ELR (cell line): Measurements from ENCODE around the gene NLGN2.

ENCODE experiments used
- DNase-seq: peaks from one replicate; pipeline ENCODE4 v3.0.0-alpha.2; 2015; ENCODE audit warnings: low read depth

The NLGN2 gene

DNA sequence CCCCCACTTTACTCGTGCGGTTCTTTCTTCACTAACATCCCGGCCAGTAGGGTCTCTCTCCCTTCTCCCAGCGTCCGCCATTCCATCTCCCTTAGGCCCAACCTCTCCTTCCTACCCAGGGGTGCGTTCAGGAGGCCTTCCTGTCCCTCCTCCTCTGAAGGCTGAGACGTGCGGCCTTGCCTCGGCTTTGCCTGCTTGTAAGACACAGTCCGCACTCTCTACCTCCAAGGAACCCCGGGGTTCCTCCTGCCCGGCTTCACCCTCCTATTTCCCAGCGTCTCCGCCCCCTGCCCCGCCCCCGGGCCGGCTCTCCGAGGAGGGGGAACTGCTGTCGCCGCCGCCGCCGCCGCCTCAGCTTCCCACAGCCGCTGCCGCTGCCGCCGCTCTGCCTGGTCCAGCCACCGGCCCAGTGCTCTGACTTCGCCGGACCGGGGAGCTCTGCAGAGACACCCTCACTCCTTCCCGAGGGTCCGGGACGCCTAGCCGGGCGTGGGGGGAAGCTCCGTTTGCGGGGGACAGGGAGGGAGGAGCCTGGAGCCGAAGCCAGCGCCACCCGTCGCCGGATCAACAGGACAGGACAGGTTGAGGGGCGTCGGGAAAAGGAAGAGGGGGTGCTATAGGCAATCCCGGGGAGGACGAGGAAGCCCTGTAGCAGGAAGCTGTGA lies 30.4 kb downstream of the NLGN2 start:
- DNase-seq, result no peak

DNA sequence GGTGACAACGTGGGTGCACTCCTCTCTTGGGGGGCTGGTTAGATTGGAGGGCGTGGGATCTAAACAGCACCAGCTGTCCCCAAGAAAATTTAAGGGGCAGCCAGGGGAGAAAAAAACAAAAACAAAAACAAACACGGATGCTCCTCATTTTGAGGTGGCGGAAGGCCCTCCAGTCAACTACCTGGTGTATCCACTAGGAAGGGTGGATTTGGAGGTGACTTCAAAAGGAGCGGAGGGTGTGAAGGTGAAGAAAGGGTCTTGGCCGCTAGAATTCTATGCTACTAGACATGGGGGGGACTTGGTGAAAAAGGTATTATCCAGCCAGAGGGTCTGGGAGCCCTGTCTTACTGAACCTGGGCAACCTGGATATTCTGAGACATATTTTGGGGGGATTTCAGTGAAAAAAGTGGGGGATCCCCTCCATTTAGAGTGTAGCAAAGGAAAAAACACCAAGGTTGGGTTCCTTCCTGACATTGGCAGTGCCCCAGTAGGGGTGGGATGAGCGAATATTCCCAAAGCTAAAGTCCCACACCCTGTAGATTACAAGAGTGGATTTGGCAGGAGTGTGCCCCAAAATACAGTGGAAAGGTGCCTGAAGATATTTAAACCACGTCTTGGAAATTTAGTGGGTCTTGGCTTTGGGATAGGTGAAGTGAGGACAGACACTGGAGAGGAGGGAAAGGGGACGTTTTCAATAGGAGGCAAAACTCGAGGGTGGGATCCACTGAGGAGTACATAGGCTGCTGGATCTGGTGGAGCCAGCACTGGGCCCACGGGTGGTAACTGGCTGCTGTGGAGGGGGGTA lies 31.2 kb downstream of the NLGN2 start:
- no peak for DNase-seq

GRCh38 chr17:7439462-7440112 lies 31.9 kb downstream of the NLGN2 start, which contains the start of gene FGF11:
Gene FGF11, plus strand, starts transcription at chr17:7439512. Its CDS starts 109 bp downstream, at chr17:7439621.
- DNase-seq, result no peak

DNA sequence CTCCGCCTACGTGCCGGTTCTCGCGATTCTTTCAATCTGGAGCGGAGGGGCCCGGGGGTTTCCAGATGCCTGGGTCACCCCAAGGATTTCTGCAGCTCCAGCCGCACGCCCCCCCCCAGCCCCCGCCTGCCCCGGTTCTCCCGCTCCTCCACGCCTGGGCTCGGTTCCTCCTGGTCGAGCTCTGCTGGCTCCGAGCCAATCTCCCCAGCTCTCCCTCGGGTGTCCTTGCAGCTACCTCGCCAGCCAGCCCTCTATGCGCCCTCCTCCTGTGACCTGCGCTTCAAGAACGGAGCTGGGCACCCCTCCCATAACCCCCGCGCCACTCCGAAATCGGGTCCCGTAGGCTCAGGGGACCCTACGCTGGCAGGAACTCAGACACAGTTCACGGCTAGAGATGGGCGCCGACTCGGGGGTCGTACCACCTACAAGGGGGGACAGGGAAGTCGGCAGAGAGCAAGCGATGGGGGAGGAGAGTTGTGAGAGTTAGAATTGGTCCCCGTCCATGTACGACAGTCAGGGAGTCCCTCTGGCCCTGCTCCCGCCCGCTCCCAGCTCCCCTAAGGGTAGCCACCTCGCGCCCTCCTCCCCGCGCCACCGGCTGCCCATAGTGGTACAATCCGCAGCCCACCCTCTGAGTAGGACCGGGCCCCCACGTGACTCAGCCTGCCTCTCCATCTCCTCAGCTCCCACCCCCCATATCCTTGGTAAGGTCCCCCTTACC lies 32.6 kb downstream of the NLGN2 start:
- peak; percentile 35 for DNase-seq

DNA sequence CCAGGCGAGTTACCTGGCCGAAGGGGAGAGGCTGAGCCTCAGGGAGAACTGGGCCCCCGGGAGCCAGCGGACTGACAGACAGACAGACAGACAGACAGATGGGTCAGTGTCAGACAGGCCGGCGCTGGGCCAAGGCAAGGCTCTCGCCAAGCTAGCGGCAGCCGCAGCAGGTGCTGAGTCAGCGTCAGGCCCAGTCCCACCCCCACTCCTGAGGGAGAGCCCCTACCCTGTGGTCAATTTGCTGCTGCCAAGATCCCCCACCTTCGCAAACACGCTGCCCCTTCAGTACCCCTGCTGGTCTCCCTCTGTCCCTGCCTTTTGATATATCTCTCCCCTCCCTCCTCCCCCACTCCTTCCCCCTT lies 33.2 kb downstream of the NLGN2 start:
- peak; percentile 35 for DNase-seq

DNA sequence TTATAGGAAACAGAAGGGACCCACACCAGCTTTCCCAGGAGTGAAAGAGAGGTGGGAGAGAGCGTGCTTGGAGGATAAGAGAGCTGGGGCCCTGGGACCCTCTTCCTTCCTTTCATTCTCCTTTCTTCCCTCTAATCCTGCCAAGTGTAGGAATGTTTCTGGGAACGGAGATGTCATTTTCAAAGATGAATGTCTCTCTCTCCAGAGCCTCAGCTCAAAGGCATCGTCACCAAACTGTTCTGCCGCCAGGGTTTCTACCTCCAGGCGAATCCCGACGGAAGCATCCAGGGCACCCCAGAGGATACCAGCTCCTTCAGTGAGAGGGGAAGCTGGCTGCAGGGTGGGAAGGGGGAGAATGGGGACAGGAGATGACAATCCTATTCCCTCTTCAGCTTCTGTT lies 33.6 kb downstream of the NLGN2 start:
- no peak for DNase-seq

- DNase-seq, result no peak
Measured at GRCh38 chr17:7442142-7442541, 34.5 kb downstream of the NLGN2 start.

DNA sequence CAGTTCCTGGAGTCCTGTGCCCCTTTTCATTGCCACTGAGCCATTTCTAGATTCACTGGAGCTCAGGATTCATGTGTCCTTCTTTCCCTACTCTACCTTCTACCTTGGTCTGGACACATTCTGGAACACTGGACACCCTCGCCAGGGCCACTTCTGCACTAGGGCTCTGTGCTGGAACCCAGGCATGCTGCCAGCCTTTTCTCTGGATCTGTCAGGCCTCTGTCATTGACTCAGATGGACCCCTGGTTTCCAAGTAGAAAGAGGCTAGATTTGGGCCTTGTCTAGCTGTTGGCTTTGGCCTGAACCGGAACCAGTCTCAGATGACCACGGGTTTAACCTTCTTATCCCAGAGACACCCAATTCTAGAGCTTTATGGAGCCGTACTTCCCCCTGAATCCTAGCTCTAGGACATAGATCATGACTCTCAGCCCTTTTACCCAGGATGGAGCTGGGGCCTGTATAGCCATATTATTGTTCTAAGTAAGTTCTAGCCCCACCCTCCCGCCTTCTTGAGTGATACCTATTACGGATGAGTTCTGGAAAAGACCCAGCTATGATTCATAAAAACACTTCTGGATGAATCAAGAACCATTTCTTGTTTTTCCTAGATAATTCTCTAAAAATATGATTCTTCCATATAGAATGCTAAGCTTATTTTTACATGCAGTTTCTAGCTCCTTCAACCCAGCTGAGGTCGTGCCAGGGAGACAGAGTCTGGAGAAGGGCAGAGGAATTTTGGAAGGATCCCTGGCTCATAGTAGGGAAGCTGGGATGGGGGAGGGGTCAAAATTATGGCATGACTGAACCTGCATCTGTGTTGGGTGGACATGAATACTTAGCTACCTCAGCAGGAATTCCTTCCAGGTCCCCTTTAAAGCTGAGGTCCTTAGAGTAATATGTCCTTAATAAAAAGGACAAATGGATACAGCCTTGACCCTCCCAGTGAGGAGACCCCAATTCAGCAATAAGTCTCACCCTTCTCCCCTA lies 36.1 kb downstream of the NLGN2 start:
- DNase-seq, result peak; percentile 62

DNA sequence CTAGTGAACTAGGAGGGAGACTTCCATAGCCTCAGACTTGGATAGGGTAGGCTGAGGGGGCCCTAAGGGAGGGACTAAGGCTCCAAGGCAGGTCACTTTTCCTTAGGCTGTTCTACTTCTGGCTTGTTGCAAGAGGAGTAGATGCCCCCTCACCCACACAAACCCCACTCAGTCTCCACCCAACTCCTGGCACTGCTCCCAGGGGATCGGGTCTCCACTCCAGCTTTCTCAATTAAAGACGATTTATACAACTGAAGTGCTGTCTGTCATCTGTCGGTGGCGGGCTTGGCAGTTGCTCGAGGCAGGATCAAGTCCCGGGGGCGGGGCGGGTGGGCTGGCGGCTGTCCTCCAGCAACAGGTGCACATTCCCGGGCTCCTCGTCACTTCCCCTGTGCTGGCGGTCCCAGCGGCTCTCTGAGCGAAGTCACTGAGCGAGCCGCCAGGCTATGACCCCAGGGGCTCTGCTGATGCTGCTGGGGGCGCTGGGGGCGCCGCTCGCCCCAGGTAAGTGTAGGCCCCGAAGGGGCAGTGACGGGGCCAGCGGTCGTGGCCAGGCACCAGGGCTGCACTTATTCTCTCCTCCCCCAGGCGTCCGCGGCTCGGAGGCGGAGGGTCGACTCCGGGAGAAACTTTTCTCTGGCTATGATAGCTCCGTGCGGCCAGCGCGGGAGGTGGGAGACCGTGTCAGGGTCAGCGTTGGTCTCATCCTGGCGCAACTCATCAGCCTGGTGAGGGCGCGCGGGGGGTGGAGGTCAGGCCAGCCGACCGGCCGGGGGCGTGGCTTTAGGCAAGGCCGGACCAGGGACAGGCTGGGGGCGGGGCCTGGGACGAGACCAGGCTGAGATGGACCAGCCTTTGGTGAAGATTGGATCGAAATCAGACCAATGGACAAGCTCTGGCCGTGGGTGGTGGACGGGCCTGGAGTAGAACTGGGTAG lies 37.3 kb downstream of the NLGN2 start, which contains the start of gene CHRNB1:
Gene CHRNB1, plus strand, starts transcription at position 380 of the 937 bp plus-strand sequence. Its CDS starts 67 bp downstream, at position 447.
- DNase-seq, result peak; percentile 62

DNA sequence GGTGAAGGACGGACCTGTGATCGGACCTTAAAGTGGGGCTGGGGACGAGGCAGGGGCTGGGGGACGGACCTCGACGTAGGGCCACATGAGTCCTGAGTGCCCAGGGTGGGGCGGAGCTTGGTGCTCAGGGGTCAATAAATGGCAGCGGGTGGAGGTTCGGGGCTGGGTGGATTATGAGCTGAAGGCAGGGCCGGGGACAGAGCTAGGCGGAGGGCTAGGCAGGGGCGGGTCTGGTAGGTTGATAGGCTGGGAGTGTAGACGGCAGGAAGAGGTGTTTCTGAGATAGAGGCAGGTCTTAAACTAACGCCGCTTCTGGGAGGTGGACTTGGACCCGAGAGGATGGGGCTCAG lies 37.9 kb downstream of the NLGN2 start:
- DNase-seq, result no peak

GRCh38 chr17:7448461-7448860 lies 40.8 kb downstream of the NLGN2 start:
- DNase-seq, result no peak

GRCh38 chr17:7459961-7460545 lies 52.4 kb downstream of the NLGN2 start:
- DNase-seq, result no peak

DNA sequence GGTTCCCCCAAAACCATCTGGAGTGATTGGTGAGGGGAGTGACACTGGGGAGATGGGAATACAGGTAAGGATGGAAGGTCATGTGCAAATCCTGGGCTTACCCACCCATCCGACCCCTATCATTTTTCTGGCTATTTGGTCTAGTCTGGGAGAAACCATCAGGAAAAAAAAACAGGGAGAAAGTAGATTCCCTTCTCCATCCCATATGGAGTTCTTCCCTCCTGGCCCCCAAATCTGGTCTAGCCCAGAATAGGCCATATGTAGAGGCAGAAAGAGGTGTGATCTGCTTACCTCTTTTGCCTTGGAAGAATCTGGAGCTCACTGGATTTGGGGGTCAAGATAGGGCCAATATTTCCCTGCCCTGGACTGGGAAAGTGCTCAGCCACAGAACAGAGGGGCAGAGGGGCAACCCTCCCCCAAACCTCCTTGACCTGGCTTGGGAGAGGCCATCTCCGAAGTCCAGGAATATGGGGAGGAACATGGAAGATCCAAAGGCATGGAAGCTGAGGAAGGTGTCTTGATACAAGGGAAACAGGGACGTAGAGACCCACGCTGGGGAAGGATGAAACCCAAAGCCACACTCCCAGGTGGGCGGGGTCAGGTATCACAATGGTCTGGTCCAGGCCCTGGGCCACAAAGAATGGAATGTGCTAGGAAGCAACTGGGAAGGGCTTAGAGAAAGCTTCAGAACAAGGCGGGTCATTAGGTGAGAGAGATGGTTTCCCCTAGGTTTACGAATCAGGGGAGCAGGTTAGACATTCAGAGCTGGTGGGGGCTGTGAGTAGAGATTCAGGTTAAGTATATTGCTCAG lies 53.4 kb downstream of the NLGN2 start:
- no peak for DNase-seq

DNA sequence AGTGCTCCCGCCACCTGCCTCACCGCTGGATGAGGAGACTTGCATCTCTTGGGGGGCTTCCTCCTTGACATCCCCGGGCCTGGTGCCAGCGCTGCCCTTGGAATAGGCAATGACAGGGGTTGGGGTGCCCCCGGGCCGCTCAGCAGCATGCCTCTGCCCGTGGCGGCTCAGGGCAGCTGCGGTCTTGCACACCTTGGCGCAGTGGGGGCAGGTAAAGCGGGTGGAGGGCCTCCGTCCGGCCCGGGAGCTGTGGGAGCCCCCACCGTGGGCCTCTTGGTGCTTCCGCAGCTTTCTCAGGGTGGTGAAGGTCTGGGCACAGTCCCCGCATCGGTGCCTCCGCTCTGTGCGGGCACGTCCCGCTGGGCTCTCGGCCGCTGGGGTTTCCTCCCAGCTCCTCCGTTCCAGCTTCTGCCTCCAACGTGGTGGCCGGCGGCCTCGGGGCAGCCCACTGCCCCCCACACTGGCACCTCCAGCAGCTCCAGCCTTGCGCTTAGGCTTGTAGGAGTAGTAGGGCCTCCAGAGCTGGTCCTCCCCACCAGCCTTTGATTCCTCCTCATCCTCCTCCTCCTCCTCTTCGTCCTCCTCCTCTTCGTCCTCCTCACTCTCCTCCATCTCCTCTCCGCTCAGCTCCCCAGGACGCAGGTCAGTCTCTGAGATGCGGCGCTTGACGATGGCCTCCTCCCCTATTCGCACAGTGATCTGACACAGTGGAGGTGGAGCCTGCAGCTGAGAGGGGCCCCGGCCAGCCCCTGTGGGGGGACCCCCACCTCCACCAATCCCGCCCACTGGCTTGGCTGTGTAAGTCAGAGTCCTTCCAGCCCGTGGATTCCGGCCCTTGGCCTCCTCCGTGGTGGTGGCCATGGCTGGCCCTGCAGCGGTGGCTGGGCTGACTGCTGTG lies 55.1 kb downstream of the NLGN2 start:
- no peak for DNase-seq

DNA sequence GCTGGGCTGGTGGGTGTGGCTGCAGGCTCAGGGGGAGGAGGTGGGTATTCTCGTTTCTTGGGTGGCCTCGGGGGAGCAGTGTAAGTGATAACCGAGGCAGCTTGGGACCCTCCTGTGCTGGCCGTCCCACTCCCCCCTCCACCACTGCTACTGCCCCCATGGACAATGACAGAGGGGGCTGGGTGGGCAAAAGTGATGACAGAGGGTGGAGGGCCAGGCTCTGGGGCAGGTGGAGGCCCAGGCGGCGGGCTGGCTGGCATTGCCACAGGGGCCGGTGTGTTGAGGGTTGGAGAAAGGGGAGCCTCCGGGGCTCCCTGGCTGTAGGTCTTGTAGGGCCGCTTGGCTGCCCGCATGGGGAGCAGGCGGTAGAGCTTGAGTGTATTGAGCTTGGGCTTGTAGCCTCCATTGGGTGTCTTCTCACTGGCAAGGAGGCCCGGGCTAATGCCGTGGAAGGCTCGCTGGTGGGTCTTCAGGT lies 55.8 kb downstream of the NLGN2 start:
- DNase-seq, result no peak

DNA sequence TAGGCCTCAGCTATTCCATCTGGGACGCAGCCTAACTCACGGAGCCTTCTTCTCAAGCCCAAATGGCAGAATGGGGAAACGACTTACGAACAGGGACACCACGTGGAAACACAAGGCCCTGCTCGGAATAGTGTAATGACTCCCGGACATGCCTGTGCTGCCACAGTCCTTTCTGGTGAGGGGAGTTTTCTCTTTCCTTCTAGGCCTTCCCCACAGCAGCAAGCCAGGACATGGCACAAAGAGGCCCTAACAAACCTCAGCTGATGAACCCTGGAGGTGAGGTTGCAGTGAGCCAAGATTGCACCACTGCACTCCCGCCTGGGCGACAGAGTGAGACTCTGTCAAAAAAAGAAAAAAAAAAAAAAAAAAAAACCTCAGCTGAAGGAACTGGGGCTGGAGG lies 56.4 kb downstream of the NLGN2 start:
- DNase-seq, result no peak

DNA sequence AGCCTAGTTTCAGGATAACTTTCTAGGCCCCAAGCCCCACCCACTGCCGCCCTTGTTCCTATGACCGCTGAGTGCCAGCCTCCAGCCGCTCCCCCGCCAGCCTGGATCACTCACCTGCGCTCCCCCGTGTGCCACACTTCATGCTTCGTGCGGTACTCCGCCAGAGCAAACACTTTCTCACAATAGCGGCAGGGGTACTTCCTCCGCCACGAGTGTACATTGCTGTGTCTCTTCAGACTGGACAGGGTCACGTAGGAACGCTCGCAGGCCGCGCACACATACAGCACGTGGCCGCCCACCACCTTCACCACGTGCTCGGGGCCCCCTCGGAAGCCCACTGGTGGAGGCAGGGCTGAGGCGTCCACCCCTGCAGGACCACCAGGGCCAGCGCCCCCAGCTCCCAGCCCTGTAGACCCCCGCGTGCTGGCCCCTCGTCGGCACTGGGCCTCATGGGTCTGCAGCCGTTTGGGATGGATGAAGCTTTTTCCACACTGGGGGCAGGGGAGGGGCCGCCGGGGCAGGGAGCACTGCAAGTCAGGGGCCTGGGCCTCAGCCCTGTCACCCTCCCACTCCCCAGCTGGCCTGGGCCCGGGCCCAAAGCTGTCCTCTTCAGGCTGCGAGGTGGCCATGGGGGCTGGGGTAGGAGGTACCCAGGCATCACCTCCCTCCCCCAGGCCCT lies 58.1 kb downstream of the NLGN2 start:
- DNase-seq, result no peak
